Measurements from ENCODE around the gene CRLF1.
"Not testable (repeated sequence)": the region's sequence is repeated elsewhere in the genome, so short reads cannot be mapped to it uniquely, and the experiment has no call there.

CRLF1 gene

GRCh38 chr19:18601875-18602274 lies 4.7 kb downstream of the CRLF1 start:
- Histone ChIP-seq H3K4me3 (ENCODE audit: low read depth in 1 of 2, low read length in 2 of 2) (no peak overlapping the region), H4K20me1 (ENCODE audit: insufficient read depth, low read length) (no peaks in the 10 kb centered on the region), H3K36me3 (ENCODE audit: insufficient read depth, low read length) (no peaks in the 10 kb centered on the region), H3K4me1 (ENCODE audit: insufficient read depth, low read length) (no peaks in the 10 kb centered on the region), H3K79me2 (ENCODE audit: insufficient read depth, low read length) (no peaks in the 10 kb centered on the region), H3K9ac (ENCODE audit: low read depth, low read length) (no peak overlapping the region), H3K27ac (ENCODE audit: low read length) (no peak overlapping the region), H3K9me3 (ENCODE audit: insufficient read depth, low read length, severe bottlenecking) (no peaks in the 10 kb centered on the region), H3K4me2 (ENCODE audit: insufficient read depth, low read length) (no peak overlapping the region), H2AFZ (ENCODE audit: low read depth, low read length) (no peak overlapping the region), H3K27me3 (ENCODE audit: insufficient read depth, low read length, poor library complexity) (peaks cover 6% of the 10 kb centered on the region)
- TF ChIP-seq CTCF (IDR thresholded peaks at IDR 0.05; ENCODE audit: borderline replicate concordance, extremely low read depth, low read length, poor library complexity, severe bottlenecking) (no peak), EZH2 (IDR thresholded peaks at IDR 0.05; ENCODE audit: borderline replicate concordance, low read depth, low read length, severe bottlenecking) (no peak)
- ATAC-seq (ENCODE audit: insufficient read depth, low read depth) (no peak), DNase-seq (no peak)

GRCh38 chr19:18600692-18601397 lies 5.8 kb downstream of the CRLF1 start:
- H3K79me2 ChIP-seq (ENCODE audit: insufficient read depth, low read length); ATAC-seq (ENCODE audit: insufficient read depth, low read depth); H3K4me3 ChIP-seq (ENCODE audit: low read depth in 1 of 2, low read length in 2 of 2); H4K20me1 ChIP-seq (ENCODE audit: insufficient read depth, low read length); H3K9me3 ChIP-seq (ENCODE audit: insufficient read depth, low read length, severe bottlenecking); H2AFZ ChIP-seq (ENCODE audit: low read depth, low read length); H3K9ac ChIP-seq (ENCODE audit: low read depth, low read length); H3K27me3 ChIP-seq (ENCODE audit: insufficient read depth, low read length, poor library complexity); H3K4me1 ChIP-seq (ENCODE audit: insufficient read depth, low read length); H3K27ac ChIP-seq (ENCODE audit: low read length); H3K36me3 ChIP-seq (ENCODE audit: insufficient read depth, low read length); DNase-seq; H3K4me2 ChIP-seq (ENCODE audit: insufficient read depth, low read length): not testable (repeated sequence)

GRCh38 chr19:18599485-18599884 lies 7.1 kb downstream of the CRLF1 start:
- ATAC-seq (ENCODE audit: insufficient read depth, low read depth) (no peak), DNase-seq (no peak)
- H3K27me3 ChIP-seq (ENCODE audit: insufficient read depth, low read length, poor library complexity), result peaks cover 6% of the 10 kb centered on the region
- no peaks in the 10 kb centered on the region for H3K9me3 ChIP-seq (ENCODE audit: insufficient read depth, low read length, severe bottlenecking)
- H3K4me3 ChIP-seq (ENCODE audit: low read depth in 1 of 2, low read length in 2 of 2), result no peak overlapping the region
- H3K36me3 ChIP-seq (ENCODE audit: insufficient read depth, low read length), result no peaks in the 10 kb centered on the region
- no peak overlapping the region for H2AFZ ChIP-seq (ENCODE audit: low read depth, low read length)
- H3K4me1 ChIP-seq (ENCODE audit: insufficient read depth, low read length), result peaks cover 2% of the 10 kb centered on the region
- H4K20me1 ChIP-seq (ENCODE audit: insufficient read depth, low read length), result no peaks in the 10 kb centered on the region
- H3K9ac ChIP-seq (ENCODE audit: low read depth, low read length), result no peak overlapping the region
- TF ChIP-seq CTCF (IDR thresholded peaks at IDR 0.05; ENCODE audit: borderline replicate concordance, extremely low read depth, low read length, poor library complexity, severe bottlenecking) (no peak), EZH2 (IDR thresholded peaks at IDR 0.05; ENCODE audit: borderline replicate concordance, low read depth, low read length, severe bottlenecking) (no peak)
- no peak overlapping the region for H3K27ac ChIP-seq (ENCODE audit: low read length)
- no peak overlapping the region for H3K4me2 ChIP-seq (ENCODE audit: insufficient read depth, low read length)
- H3K79me2 ChIP-seq (ENCODE audit: insufficient read depth, low read length), result no peaks in the 10 kb centered on the region

- Histone ChIP-seq H3K79me2 (ENCODE audit: insufficient read depth, low read length) (no peaks in the 10 kb centered on the region), H3K9ac (ENCODE audit: low read depth, low read length) (no peak overlapping the region), H3K4me2 (ENCODE audit: insufficient read depth, low read length) (no peak overlapping the region), H4K20me1 (ENCODE audit: insufficient read depth, low read length) (no peaks in the 10 kb centered on the region), H3K9me3 (ENCODE audit: insufficient read depth, low read length, severe bottlenecking) (no peaks in the 10 kb centered on the region), H3K27ac (ENCODE audit: low read length) (no peak overlapping the region), H3K36me3 (ENCODE audit: insufficient read depth, low read length) (no peaks in the 10 kb centered on the region), H2AFZ (ENCODE audit: low read depth, low read length) (no peak overlapping the region), H3K4me1 (ENCODE audit: insufficient read depth, low read length) (peaks cover 17% of the 10 kb centered on the region), H3K27me3 (ENCODE audit: insufficient read depth, low read length, poor library complexity) (peaks cover under 1% of the 10 kb centered on the region), H3K4me3 (ENCODE audit: low read depth in 1 of 2, low read length in 2 of 2) (no peak overlapping the region)
- TF ChIP-seq CTCF (IDR thresholded peaks at IDR 0.05; ENCODE audit: borderline replicate concordance, extremely low read depth, low read length, poor library complexity, severe bottlenecking) (no peak), EZH2 (IDR thresholded peaks at IDR 0.05; ENCODE audit: borderline replicate concordance, low read depth, low read length, severe bottlenecking) (no peak)
- no peak for DNase-seq
- ATAC-seq (ENCODE audit: insufficient read depth, low read depth), result no peak
Measured at GRCh38 chr19:18597809-18598660, 8.6 kb downstream of the CRLF1 start.
